GM18909 (cell line): ENCODE measurements around the gene GATA6.

Experiments used
- ATAC-seq: cut with Tn5 transposase; IDR thresholded peaks from one replicate; pipeline ENCODE4 v1.9.1; 2021; ENCODE audit warnings: mild to moderate bottlenecking; ENCODE audit not compliant: unreplicated experiment, poor library complexity

GATA6 gene

GRCh38 chr18:22229456-22230124, 60.2 kb downstream of the GATA6 start:
- ATAC-seq, result no peak

- ATAC-seq, result no peak
Measured at GRCh38 chr18:22230471-22230945, 61.1 kb downstream of the GATA6 start.

- ATAC-seq, result no peak
Measured at GRCh38 chr18:22233266-22233665, 63.9 kb downstream of the GATA6 start.

GRCh38 chr18:22238036-22238435, 68.6 kb downstream of the GATA6 start:
- ATAC-seq, result no peak

- no peak for ATAC-seq
Measured at GRCh38 chr18:22238681-22239080, 69.3 kb downstream of the GATA6 start.

- no peak for ATAC-seq
Measured at GRCh38 chr18:22241921-22242361, 72.6 kb downstream of the GATA6 start.

- no peak for ATAC-seq
Measured at GRCh38 chr18:22243513-22243912, 74.1 kb downstream of the GATA6 start.

GRCh38 chr18:22250026-22250425, 80.6 kb downstream of the GATA6 start:
- no peak for ATAC-seq

GRCh38 chr18:22250591-22250996, 81.2 kb downstream of the GATA6 start:
- ATAC-seq, result no peak
